Peyer's patch (tissue), 4 donors: ENCODE results near the gene CYP11A1.

Experiments used
- CTCF ChIP-seq, 6 experiments: fragments of 450-650 bp in 4 of 6; fragments of 200-600 bp in 2 of 6; sonication (generic) in 1 of 6; IDR thresholded peaks; one replicate each; pipeline ENCODE4 v1.5.1; 2017 to 2019; ENCODE audit warnings: antibody characterized with exemption in 6 of 6, mild to moderate bottlenecking in 3 of 6, moderate library complexity in 1 of 6
- POLR2A ChIP-seq, 2 donors: fragments of 450-650 bp; IDR thresholded peaks; one replicate each; pipeline ENCODE4 v1.5.1; 2017; ENCODE audit warnings: antibody characterized with exemption in 2 of 2, mild to moderate bottlenecking in 2 of 2, moderate library complexity in 2 of 2

- TF ChIP-seq POLR2A (IDR thresholded peaks at IDR 0.05), result no peak
- TF ChIP-seq CTCF (IDR thresholded peaks at IDR 0.05), result no peak
These were observed 36.1 kb upstream of the CYP11A1 start for GRCh38 chr15:74403588-74403919.
